Stimulated activated CD8-positive, alpha-beta memory T cell treated with anti-CD3 and anti-CD28 coated beads, Interleukin-12 subunit alpha, Interleukin-12 subunit beta, amount 100 ng/mL, for 4 hours (primary cell): ENCODE measurements around the gene GALNT16.
A peak's percentile ranks its signal among the peaks of the same experiment; 100 is the strongest.

Source experiments
- DNase-seq: peaks from one replicate; pipeline ENCODE4 v3.0.0-alpha.2; 2020; ENCODE audit warnings: low read depth

GALNT16 gene

DNA sequence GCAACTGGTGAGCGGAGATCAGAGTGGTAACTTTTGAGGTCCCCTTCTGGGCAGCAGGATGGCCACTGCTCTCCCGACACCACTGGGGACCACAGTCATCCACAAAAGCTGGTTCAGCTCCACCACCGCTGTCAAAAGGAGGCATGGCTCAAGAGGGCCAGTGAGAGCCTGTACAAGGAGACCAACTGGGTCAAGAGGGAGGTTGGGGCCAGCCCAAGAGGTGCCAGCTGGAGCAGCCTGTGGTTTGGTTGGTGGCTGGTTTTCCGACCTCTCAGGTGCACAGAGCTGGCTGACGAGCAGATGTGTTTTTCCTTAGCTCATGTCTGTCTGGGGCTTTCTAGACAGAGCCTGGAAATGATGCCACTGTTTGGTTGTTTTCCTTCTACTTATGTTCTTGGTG, 78.0 kb downstream of the GALNT16 start:
- no peak for DNase-seq

- no peak for DNase-seq
Observed at GRCh38 chr14:69339426-69339825, 79.5 kb downstream of the GALNT16 start.

- DNase-seq = no peak
Observed at GRCh38 chr14:69342928-69343525, 83.1 kb downstream of the GALNT16 start.

DNA sequence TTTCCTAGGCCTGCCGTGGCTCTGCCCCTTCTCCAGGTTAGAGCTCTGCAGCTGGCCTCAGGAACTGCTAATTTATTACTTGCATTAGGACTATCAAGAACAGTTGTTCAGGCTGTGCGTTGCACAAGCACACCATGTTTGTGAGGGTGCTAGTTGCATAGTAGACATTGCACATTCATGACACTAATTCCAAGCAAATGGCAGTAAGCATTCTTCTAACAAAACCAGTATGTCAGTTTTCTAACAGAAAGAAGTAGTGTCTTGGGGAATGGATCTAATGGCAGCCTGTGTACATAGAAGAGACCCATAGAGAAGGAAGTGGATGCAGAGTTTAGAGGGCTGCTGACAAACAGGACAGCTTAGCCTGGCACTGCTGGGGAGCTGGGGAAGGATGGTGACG, 84.2 kb downstream of the GALNT16 start:
- DNase-seq = no peak

DNA sequence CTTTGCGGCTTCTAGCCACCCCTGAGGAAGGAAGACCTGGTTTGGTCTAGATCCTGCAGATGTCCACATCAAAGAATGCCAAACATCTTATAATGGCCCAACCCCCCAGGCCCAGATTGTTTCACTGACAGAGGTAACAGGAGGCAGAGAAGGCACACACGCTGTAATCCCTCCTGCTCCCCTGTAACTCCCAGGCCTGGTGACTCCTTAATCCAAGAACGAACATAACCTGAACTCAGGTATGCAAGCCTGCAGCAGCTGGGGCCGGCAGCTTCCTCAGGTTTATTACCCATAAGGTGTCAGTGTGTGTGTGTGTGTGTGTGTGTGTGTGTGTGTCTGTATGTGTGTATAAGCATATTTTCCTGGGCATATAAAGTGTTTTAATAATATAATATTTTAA, 85.4 kb downstream of the GALNT16 start:
- no peak for DNase-seq

- DNase-seq = no peak
Observed at GRCh38 chr14:69346710-69347109, 86.8 kb downstream of the GALNT16 start.

DNA sequence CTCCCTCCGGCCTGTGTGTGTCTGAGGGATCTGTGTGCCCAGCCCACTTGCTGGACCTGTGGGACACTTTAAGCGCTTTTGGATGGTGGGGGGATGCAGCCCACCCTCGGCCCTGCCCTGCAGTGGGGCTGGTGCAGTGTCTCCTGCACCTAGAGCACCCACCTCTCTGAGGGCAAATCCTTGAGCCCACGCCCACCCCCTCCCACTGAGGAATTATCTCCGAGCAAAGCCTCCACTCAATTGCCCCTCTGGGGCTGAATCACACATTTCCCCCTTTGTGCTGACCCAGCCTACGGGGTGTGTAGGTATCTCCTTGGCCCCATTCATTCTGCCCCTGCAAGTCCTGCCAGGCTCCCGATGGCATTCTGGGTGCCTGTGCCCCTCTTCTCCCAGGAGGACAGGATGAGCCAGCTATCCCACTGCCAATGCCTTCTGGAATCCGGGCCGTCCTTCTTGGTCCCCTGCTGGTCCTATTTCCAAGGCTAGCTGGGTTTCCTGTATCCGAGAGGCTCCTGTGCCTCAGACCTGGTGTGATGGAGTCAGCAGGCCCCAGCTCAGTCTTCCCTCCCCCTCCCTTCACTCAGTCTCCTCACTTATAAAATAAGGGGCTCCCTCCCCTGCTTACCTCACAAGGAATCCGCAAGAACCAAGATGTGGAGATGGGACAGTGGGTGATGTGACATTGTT, 89.3 kb downstream of the GALNT16 start:
- no peak for DNase-seq

DNA sequence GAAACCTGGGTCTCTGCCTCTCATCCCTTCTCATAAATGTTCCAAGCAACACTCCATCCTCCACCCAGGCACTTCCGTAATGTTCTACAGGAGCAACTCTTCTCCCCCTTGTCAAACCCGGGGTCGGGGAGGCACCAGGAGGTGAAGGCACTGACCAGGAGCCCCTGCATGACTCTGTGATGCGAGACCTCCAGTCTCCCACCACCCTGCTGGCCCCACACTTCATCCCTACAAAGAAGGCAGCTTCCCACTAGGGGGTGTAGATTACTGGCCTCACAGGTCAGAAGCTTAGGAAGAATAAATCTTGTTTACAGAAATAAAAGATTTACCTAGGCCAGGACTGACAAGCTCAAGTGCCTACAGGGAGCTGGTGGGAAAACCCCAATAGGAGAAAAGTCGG, 90.9 kb downstream of the GALNT16 start:
- no peak for DNase-seq

GRCh38 chr14:69351385-69351784, 91.4 kb downstream of the GALNT16 start:
- DNase-seq = no peak

DNA sequence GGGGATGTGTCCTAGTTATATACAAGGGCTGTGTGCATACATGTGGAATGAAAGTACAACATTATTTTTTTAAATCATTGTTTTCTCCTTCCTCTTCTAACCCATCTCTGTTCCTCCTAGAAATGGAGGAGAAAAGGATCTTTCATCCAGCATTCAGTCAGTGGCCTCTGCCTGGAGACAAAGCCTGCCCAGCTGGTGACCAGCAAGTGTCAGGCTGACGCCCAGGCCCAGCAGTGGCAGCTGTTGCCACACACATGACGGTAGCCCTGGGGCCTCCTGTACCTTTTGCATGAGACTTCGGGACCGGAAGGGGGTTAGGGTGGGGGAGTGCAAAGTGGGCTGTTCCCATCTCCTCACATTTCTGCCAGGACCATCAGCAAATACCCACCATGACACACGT, 92.0 kb downstream of the GALNT16 start:
- no peak for DNase-seq

DNA sequence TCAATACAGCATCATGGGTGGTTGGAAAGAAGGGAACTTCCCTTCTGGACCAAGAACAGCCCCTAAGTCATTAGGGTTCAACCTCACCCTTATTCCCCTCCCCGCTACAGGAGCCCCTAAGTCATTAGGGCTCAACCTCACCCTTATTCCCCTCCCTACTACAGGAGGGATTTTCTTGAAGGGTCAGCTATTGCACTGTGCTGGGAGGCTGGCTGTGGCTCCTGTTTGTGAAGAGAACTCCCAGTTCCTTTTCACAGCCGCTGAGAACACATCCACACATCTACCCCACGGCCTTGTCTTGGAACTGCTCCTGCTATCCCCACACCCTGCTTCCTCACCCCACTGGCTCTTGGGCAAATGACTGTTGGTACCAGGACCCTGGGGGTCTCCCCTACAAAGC, 93.2 kb downstream of the GALNT16 start:
- no peak for DNase-seq

GRCh38 chr14:69354383-69355153, 94.6 kb downstream of the GALNT16 start:
- DNase-seq = peak; percentile 8

DNA sequence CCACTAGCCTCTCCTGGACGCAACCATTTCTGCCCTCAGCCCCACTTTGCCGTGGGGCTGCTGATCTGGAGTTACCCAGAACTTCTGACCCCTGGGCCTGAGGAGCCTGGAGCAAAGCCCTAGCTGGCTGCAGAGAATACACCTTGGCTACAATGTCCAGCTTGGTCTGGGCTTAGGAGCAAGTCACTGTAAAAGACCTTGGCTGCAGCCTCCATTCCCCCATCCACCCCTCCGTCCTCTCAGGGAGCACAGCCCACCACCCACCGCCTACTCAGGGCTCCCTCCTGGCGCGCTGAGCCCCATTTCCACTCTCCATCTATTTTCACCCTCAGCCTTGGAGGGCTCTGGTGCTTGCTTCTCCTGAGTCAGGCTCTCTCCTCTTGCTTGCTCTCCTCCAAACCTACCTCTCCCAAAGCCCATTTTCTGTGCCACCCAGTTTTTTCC, 95.2 kb downstream of the GALNT16 start:
- DNase-seq = no peak

- DNase-seq = no peak
Observed at GRCh38 chr14:69355607-69356281, 95.8 kb downstream of the GALNT16 start.

DNA sequence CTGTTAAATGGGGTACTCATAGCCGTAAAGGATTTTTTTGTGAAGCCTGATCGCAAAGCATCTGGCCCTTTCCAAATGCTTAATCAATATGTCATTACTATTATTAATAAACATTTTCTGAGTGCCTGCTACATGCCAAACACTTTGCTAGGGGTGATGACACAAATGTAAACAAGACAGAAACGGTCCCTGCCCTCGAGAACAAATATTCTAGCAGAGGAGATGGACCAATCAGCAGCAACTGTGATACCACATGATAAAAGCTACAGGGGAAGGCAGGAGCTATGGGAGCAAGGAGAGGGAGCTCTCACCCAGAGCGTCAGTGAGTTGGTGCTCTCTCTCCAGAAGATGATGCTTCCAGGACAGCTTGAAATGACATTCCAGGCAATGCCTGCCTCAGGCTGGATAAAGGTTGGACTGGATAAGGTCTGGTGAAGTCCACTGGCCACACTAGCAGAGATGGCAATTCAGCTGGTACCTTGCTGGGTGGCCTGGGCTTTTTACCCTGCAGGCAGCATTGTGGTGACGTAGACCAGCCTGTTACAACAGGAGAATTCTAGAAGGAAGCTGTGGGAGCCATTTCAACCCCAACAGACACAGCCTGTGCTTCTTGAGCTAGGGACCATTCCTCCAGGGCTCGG, 97.1 kb downstream of the GALNT16 start:
- DNase-seq = no peak

DNA sequence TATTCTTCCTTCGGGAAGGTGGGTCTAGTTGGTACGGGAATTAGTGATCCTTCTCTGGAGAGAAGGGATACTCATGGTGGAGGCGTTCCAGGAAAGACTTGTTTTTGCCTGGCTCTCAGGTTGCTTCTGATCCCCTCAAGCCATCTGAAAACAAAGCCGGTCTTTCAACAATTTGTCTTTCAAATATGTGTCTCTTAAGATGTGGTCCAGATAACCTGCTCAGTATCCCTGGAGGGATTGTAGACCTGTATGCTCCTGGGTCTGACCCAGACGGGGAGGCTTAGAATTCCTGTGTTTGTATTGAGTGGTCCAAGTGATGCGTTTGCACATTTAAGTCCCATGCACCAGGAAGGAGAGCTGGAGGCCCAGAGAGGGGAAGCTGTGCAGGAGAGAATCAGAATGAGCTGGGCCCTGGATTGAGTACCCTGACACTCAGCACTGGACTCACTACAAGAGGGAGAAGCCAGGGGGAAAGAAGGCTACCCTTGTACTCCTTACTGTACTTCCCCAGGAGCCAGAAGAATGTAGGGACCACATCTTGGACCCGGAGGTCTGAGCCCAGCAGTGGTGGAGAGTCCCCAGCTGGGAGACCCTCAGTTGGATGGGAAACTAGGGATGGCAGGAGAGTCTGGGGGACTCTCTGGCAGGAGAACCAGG, 97.7 kb downstream of the GALNT16 start:
- no peak for DNase-seq

DNA sequence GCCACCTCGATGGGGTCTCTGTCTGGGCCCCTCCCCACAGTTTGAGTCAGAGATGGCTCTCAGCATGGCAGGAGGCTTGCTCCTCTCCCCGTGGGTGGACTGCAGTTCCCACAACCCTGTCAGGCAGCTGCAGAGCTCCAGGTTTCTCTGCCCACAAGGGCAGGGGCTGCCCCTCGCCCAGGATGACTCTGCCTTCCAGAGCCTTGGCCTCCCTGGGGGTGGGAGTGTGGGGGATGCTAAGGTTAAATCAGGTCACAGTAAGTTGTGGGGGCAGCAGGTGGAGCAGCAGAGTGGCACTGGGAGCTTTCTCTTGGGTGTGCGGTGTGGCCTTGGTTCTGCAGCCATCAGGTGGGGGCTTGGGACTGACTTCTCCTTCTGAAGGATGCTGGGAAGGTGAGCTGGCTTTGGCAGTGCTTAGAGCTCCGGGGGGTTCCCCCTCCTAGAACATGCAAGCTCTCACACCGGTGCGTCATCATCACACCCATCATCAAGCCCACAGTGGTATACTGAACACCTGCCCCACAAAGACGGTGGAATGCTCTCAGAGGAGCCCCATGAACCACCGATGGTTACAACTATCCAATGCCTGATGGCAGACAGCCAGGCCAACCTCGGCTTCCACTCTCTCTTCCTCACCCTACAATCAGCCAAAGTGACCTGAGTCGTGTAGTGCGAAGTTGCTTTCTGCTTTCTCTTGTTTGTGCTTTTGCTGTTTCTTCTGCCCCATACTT, 98.4 kb downstream of the GALNT16 start:
- DNase-seq = no peak

- DNase-seq = no peak
Observed at GRCh38 chr14:69358966-69359365, 99.0 kb downstream of the GALNT16 start.

DNA sequence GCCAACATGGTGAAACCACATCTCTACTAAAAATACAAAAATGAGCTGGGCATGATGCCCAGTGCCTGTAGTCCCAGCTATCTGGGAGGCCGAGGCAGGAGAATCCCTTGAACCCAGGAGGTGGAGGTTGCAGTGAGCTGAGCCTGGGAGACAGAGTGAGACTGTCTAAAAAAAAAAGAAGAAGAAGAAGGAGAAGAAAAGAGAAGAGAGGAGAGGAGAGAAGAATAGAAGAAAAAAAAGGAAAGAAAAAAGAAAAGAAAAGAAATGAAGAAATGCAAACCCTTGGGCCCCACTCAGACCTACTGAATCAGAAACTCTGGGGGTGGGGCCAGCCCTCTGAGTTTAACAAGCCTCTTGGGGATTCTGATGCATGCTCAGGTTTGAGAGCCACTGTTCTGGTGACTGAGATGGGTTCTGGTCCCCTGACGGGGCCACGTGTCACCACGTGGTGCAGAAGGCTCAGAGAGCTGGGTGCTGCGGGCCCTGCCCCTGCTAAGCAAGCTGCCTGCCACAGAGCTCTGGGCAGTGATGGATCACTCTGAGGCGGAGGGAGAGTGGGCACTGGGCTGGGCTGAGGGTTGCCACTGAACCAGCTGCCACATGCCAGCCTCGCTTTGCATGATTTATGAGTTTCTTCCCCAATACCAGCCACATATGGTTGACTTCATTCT, 100.6 kb downstream of the GALNT16 start:
- DNase-seq = no peak

GRCh38 chr14:69363055-69363454, 103.1 kb downstream of the GALNT16 start:
- DNase-seq = no peak
